CD14-positive monocyte (primary cell): ENCODE measurements around the gene HAPLN1. TPM values are rescaled to one million over a fixed set of nuclear protein-coding genes. Genes with fewer than 3 reads are reported as not detected.

ENCODE experiments used
- DNase-seq, 3 donors: peaks; one replicate each; pipeline ENCODE4 v3.0.0-alpha.2; 2011 to 2022
- H2AFZ ChIP-seq: 2 replicates; pipeline ENCODE4 v1.6.0; 2012; ENCODE audit warnings: mild to moderate bottlenecking, low read depth, low read length, inconsistent platforms; ENCODE audit not compliant: insufficient read depth, poor library complexity, severe bottlenecking
- H3K27ac ChIP-seq, 2 donors: 1 replicate in 1 of 2; 2 replicates in 1 of 2; pipeline ENCODE4 v1.5.1; 2012 to 2013; ENCODE audit warnings: low read length in 2 of 2, control low read depth in 1 of 2, inconsistent platforms in 1 of 2, low read depth in 1 of 2, mild to moderate bottlenecking in 1 of 2
- H3K27me3 ChIP-seq, 2 donors: one replicate each; pipeline versions ENCODE4 v1.6.0 to v1.6.1; 2011 to 2013; ENCODE audit warnings: low read length in 2 of 2; ENCODE audit not compliant: control insufficient read depth in 2 of 2, insufficient read depth in 2 of 2
- H3K36me3 ChIP-seq, 2 donors: replicated peaks in 1 of 2; 1 replicate in 1 of 2; 2 replicates in 1 of 2; pipeline versions ENCODE4 v1.5.1 to v1.6.1; 2012 to 2013; ENCODE audit warnings: low read length in 2 of 2, control low read depth in 1 of 2, inconsistent platforms in 1 of 2, mild to moderate bottlenecking in 1 of 2; ENCODE audit not compliant: insufficient read depth in 2 of 2, control insufficient read depth in 1 of 2
- H3K4me1 ChIP-seq, 2 donors: 1 replicate in 1 of 2; 2 replicates in 1 of 2; pipeline versions ENCODE4 v1.5.1 to v1.6.1; 2012 to 2013; ENCODE audit warnings: low read length in 2 of 2, control low read depth in 1 of 2, inconsistent platforms in 1 of 2, mild to moderate bottlenecking in 1 of 2, moderate library complexity in 1 of 2; ENCODE audit not compliant: insufficient read depth in 2 of 2, control insufficient read depth in 1 of 2
- H3K4me2 ChIP-seq: replicated peaks from 2 replicates; pipeline ENCODE3; 2012; ENCODE audit warnings: low read length, moderate library complexity, mild to moderate bottlenecking; ENCODE audit not compliant: poor library complexity, severe bottlenecking; ENCODE audit errors: extremely low read depth
- H3K4me3 ChIP-seq, 3 experiments: fragments of 200-600 bp in 1 of 3; sonication (generic) in 1 of 3; replicated peaks in 1 of 3; 1 replicate in 2 of 3; 2 replicates in 1 of 3; pipeline ENCODE4 v1.5.1; 2011 to 2013; ENCODE audit warnings: low read length in 3 of 3, mild to moderate bottlenecking in 3 of 3, control low read depth in 2 of 3, low read depth in 2 of 3, inconsistent platforms in 1 of 3, moderate library complexity in 1 of 3
- H3K79me2 ChIP-seq: 2 replicates; pipeline ENCODE4 v1.6.0; 2012; ENCODE audit warnings: mild to moderate bottlenecking, control low read depth, inconsistent platforms, low read length, moderate library complexity; ENCODE audit not compliant: insufficient read depth
- H3K9ac ChIP-seq: 2 replicates; pipeline ENCODE4 v1.6.0; 2017; ENCODE audit warnings: low read length, mild to moderate bottlenecking; ENCODE audit not compliant: insufficient read depth, poor library complexity, severe bottlenecking
- H3K9me3 ChIP-seq, 2 donors: replicated peaks in 1 of 2; 1 replicate in 1 of 2; 2 replicates in 1 of 2; pipeline versions ENCODE4 v1.5.1 to v1.6.1; 2012 to 2013; ENCODE audit warnings: low read length in 2 of 2, control low read depth in 1 of 2; ENCODE audit not compliant: control insufficient read depth in 1 of 2, insufficient read depth in 1 of 2
- H4K20me1 ChIP-seq: 2 replicates; pipeline ENCODE4 v1.6.0; 2012; ENCODE audit warnings: mild to moderate bottlenecking, low read length, control low read depth, moderate library complexity; ENCODE audit not compliant: insufficient read depth
- H3K27ac Mint-ChIP-seq, 7 donors: one replicate each; pipeline ENCODE4 v1.8.0; 2020; ENCODE audit warnings: mild to moderate bottlenecking in 7 of 7, mixed read lengths in 7 of 7, moderate library complexity in 6 of 7, inconsistent platforms in 2 of 7
- H3K27me3 Mint-ChIP-seq, 3 donors: one replicate each; pipeline ENCODE4 v1.8.0; 2021 to 2022; ENCODE audit warnings: low read depth in 3 of 3, mild to moderate bottlenecking in 3 of 3, mixed read lengths in 3 of 3, moderate library complexity in 3 of 3, inconsistent platforms in 1 of 3
- H3K36me3 Mint-ChIP-seq, 2 donors: one replicate each; pipeline ENCODE4 v1.8.0; 2020; ENCODE audit warnings: mixed read lengths in 2 of 2, inconsistent platforms in 1 of 2, mild to moderate bottlenecking in 1 of 2
- H3K4me1 Mint-ChIP-seq: one replicate; pipeline ENCODE4 v1.8.0; 2020; ENCODE audit warnings: mild to moderate bottlenecking, mixed read lengths
- H3K4me3 Mint-ChIP-seq, 2 donors: one replicate each; pipeline ENCODE4 v1.8.0; 2020; ENCODE audit warnings: mild to moderate bottlenecking in 2 of 2, mixed read lengths in 2 of 2, moderate library complexity in 1 of 2
- H3K9me3 Mint-ChIP-seq, 7 donors: one replicate each; pipeline ENCODE4 v1.8.0; 2020 to 2022; ENCODE audit warnings: mixed read lengths in 7 of 7, mild to moderate bottlenecking in 6 of 7, moderate library complexity in 6 of 7, inconsistent platforms in 2 of 7
- CTCF ChIP-seq: fragments of 200-600 bp; IDR thresholded peaks from one replicate; pipeline ENCODE4 v1.8.0; 2022; ENCODE audit warnings: antibody characterized with exemption, mild to moderate bottlenecking
- WGBS: methylation state at CpG from one replicate; pipeline ENCODE4 v1.1.5; 2013; ENCODE audit warnings: missing lambda C conversion rate; ENCODE audit not compliant: insufficient coverage; 5-methylcytosine and 5-hydroxymethylcytosine counted together
- intact Hi-C, 2 donors: fragments of 100-400 bp; cut with micrococcal nuclease; formaldehyde crosslinking; loops; one replicate each; pipeline versions ENCODE4 v1.15.0 to v1.15.1; 2023
- polyA plus RNA-seq, 3 donors: library from polyadenylated mRNA; depleted of rRNA in 1 of 3; unstranded in 2 of 3; stranded (reverse) in 1 of 3; fragments of 300-500 nt in 2 of 3; fragments of >200 nt in 1 of 3; fragmentation: Illumina TruSeq in 2 of 3; gene quantifications; 1 replicate in 2 of 3; 2 replicates in 1 of 3; pipeline ENCODE4 v1.2.3, GENCODE V29; 2012 to 2021

Gene HAPLN1
- polyA plus RNA-seq, 3 donors: not detected

- WGBS: no CpG with 5 or more reads among the region's 2 CpGs
- H3K4me1 ChIP-seq: no peaks in the 10 kb centered on the region
- no peak overlapping the region for H3K4me3 Mint-ChIP-seq
- H3K4me3 ChIP-seq: no peak overlapping the region
- no peak for TF ChIP-seq CTCF
- no peak for DNase-seq
- H3K9me3 ChIP-seq: peaks cover 0 to 5% of the 10 kb centered on the region in 2 donors
- H3K27ac Mint-ChIP-seq: no peak overlapping the region
- no peaks in the 10 kb centered on the region for H3K27me3 ChIP-seq
- no peaks in the 10 kb centered on the region for H3K36me3 ChIP-seq
- H3K9ac ChIP-seq: no peak overlapping the region
- no peaks in the 10 kb centered on the region for H3K4me1 Mint-ChIP-seq
- no peaks in the 10 kb centered on the region for H3K79me2 ChIP-seq
- H3K36me3 Mint-ChIP-seq: no peaks in the 10 kb centered on the region
- no peak overlapping the region for H2AFZ ChIP-seq
- H3K27ac ChIP-seq: no peak overlapping the region
- intact Hi-C loops: no loop called here
- peaks cover 1 to 2% (median 2%) of the 10 kb centered on the region in 3 donors for H3K27me3 Mint-ChIP-seq
- no peak overlapping the region for H3K4me2 ChIP-seq
- H3K9me3 Mint-ChIP-seq: peaks cover 0 to 3% (median 0%) of the 10 kb centered on the region in 7 donors
- H4K20me1 ChIP-seq: no peaks in the 10 kb centered on the region
Measured at GRCh38 chr5:83731638-83732037, 11.0 kb upstream of the HAPLN1 start.

- Histone ChIP-seq H3K27me3 (peaks cover 2 to 7% of the 10 kb centered on the region in 2 donors), H3K9ac (no peak overlapping the region), H3K79me2 (no peaks in the 10 kb centered on the region), H4K20me1 (no peaks in the 10 kb centered on the region), H3K4me1 (no peaks in the 10 kb centered on the region), H3K9me3 (peaks cover 0 to 5% of the 10 kb centered on the region in 2 donors), H3K4me3 (no peak overlapping the region), H3K36me3 (no peaks in the 10 kb centered on the region), H3K4me2 (no peak overlapping the region), H2AFZ (no peak overlapping the region), H3K27ac (no peak overlapping the region)
- H3K27ac Mint-ChIP-seq: no peak overlapping the region
- intact Hi-C loops: no loop called here
- no peaks in the 10 kb centered on the region for H3K4me1 Mint-ChIP-seq
- peaks cover 0 to 3% (median 0%) of the 10 kb centered on the region in 7 donors for H3K9me3 Mint-ChIP-seq
- H3K4me3 Mint-ChIP-seq: no peak overlapping the region
- no peak for DNase-seq
- peaks cover 6 to 9% (median 9%) of the 10 kb centered on the region in 3 donors for H3K27me3 Mint-ChIP-seq
- no peaks in the 10 kb centered on the region for H3K36me3 Mint-ChIP-seq
- TF ChIP-seq CTCF: no peak
Measured at GRCh38 chr5:83729362-83729761, 8.7 kb upstream of the HAPLN1 start.
